ENCODE data around the gene PBX4.

- TF ChIP-seq, protein P1, sequence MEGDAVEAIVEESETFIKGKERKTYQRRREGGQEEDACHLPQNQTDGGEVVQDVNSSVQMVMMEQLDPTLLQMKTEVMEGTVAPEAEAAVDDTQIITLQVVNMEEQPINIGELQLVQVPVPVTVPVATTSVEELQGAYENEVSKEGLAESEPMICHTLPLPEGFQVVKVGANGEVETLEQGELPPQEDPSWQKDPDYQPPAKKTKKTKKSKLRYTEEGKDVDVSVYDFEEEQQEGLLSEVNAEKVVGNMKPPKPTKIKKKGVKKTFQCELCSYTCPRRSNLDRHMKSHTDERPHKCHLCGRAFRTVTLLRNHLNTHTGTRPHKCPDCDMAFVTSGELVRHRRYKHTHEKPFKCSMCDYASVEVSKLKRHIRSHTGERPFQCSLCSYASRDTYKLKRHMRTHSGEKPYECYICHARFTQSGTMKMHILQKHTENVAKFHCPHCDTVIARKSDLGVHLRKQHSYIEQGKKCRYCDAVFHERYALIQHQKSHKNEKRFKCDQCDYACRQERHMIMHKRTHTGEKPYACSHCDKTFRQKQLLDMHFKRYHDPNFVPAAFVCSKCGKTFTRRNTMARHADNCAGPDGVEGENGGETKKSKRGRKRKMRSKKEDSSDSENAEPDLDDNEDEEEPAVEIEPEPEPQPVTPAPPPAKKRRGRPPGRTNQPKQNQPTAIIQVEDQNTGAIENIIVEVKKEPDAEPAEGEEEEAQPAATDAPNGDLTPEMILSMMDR (IDR thresholded peaks at IDR 0.05): no peak
- no peak for TF ChIP-seq EZH2 (IDR thresholded peaks at IDR 0.05; ENCODE audit: borderline replicate concordance, insufficient read depth, low read depth, low read length, poor library complexity, severe bottlenecking)
Observed at GRCh38 chr19:19615086-19615485, 3.4 kb downstream of the PBX4 start.
